ENCODE data around the gene GRIK4.
"Not testable (repeated sequence)": the region's sequence is repeated elsewhere in the genome, so short reads cannot be mapped to it uniquely, and the experiment has no call there.

GRCh38 chr11:120787224-120787623, 275.7 kb downstream of the GRIK4 start:
- TF ChIP-seq CTCF (conservative IDR thresholded peaks at IDR 0.05; ENCODE audit: low read depth, low read length); EZH2 (IDR thresholded peaks at IDR 0.05; ENCODE audit: low read length, unreplicated experiment): not testable (repeated sequence)

Measured in PC-3 (cell line).